Prostate gland (tissue), 2 donors: ENCODE data around the gene KIAA1191.

Experiments used
- CTCF ChIP-seq, 4 experiments: fragments of 200-600 bp in 2 of 4; fragments of 450-650 bp in 2 of 4; sonication (generic) in 2 of 4; IDR thresholded peaks; 1 replicate in 3 of 4; 2 replicates in 1 of 4; pipeline ENCODE4 v1.5.1; 2016 to 2019; ENCODE audit warnings: antibody characterized with exemption in 4 of 4, mild to moderate bottlenecking in 2 of 4, moderate library complexity in 2 of 4
- POLR2A ChIP-seq: fragments of 450-650 bp; IDR thresholded peaks from one replicate; pipeline ENCODE4 v1.6.1; 2016; ENCODE audit warnings: antibody characterized with exemption, mild to moderate bottlenecking

- TF ChIP-seq CTCF (IDR thresholded peaks at IDR 0.05) (no peak), POLR2A (no peak)
Observed at GRCh38 chr5:176373100-176373818, 11.7 kb upstream of the KIAA1191 start.
